NCI-H2081 (cell line): Measurements from ENCODE around the gene PA2G4.
"Not testable (repeated sequence)": the region's sequence is repeated elsewhere in the genome, so short reads cannot be mapped to it uniquely, and the experiment has no call there.

Source experiments
- DNase-seq, 2 experiments: peaks; one replicate each; lab custom pipeline; 2025; lab: John Stamatoyannopoulos, UW

The PA2G4 gene

DNA sequence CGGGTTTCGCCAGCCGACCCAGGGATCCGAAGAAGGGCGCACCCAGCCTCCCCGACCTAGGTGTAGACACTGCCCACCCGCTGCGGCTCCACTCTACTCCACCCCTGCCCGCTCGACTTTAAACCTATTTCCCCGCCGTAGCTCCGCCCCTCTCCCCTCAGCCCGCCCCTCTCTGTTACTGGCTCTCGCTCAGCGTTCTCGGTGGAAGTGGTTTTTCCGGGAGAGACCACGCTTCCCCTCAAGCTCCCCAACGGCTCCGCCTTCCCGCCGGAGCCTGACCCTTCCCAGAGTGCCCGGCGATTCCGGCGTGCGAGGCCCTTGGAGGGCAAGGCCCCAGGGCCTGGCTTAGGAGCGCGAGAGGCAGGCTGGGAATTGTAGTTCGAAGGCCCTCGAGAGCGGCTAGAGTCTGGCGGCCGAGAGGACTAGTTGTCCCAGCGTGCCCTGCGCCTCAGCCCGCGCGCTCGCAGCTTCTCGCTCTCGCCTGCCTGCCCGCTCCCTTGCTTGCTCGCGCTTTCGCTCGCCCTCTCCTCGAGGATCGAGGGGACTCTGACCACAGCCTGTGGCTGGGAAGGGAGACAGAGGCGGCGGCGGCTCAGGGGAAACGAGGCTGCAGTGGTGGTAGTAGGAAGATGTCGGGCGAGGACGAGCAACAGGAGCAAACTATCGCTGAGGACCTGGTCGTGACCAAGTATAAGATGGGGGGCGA lies at the start of gene PA2G4:
PA2G4 (plus strand) TSS at position 451 of the 706 bp plus-strand sequence; CDS start at position 630, 179 bp downstream.
- DNase-seq: peak; percentile 99

DNA sequence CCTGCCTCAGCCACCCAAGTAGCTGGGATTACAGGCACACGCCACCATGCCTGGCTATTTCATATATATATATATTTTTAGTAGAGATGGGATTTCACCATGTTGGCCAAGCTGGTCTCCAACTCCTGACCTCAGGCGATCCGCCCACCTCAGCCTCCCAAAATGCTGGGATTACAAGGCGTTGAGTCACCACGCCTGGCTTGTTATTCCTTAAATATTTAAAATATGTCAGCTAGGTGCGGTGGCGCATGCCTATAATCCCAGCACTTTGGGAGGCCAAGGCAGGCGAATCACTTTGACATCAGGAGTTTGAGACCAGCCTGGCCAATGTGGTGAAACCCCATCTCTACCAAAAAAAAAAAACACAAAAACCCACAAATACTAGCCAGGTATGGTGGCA lies 44.4 kb upstream of the PA2G4 start:
- DNase-seq: not testable (repeated sequence)

DNA sequence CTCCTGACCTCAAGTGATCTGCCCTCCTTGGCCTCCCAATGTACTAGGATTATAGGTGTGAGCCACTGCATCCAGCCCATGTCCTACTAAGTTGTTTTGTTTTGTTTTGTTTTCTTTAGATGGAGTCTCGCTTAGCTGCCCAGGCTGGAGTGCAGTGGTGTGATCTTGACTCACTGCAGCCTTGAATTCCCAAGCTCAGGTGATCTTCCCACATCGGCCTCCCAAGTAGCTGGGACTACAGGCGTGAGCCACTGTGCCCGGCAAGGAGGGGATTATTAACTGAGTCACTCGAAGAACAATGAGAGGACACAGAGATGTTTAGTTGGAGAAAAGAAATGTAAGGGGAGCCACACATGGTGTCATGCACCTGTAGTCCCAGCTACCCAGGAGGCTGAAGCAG lies 42.4 kb upstream of the PA2G4 start:
- no peak for DNase-seq

DNA sequence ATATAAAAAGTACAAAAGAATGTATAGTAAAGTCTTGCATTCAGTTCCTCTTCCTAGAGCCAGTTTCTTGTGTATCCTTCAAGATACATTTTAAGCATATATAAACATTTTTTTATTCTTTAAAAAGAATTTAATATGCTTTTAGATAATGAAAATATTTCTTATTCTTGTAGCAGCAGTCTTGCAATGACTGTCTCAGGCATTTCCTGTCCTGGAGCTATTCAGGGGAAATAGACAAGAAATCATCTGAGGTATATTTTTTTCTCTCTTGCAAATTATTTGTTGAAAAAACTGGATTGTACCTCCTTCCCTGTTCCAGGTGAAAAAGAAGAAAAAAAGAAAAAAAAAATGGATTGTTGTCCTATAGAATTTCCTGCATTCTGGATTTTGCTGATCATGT lies 41.4 kb upstream of the PA2G4 start:
- DNase-seq: no peak

DNA sequence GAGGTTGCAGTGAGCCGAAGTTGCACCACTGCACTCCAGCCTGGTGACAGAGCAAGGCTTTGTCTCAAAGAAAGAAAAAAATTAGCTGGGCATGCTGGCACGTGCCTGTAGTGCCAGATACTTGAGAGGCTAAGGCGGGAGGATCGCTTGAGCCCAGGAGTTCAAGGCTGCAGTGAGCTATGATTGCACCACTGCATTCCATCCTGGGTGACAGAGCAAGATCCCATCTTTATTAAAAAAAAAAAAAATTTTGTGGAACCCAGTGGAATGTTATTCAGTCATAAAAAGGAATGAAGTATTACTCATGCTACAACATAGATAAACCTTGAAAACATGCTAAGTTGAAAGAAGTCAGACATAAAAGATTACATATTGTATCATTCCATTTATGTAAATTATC lies 32.7 kb upstream of the PA2G4 start:
- no peak for DNase-seq

DNA sequence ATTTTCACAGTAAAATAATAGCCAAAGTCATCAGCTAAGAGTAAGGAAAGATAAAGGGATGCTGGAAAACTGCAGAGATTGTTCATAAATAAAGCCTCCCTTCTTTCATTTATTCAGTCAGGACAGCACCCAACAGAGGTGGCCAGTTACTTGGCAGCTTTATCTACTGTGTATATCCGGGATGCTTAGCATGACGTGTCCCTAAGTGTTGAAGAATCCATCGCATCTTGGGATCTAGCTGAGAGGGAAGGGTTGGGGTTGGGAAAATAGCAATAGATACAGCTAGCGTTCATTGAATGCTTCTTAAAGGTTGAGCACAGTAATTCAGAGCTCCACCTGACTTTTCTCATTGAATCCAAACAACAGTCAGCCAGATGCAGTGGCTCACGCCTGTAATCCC lies 30.0 kb upstream of the PA2G4 start:
- no peak for DNase-seq

DNA sequence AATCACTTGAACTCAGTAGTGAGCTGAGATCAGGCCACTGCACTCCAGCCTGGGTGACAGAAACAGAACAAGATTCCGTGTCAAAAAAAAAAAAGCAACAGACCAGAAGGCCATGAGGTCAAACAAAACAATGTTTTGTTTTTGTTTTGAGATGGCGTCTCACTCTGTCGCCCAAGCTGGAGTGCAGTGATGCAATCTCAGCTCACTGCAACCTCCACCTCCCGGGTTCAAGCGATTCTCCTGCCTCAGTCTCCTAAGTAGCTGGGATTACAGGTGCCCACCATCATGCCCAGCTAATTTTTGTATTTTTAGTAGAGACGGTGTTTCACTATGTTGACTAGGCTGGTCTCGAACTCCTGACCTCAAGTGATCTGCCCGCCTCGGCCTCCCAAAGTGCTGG lies 26.4 kb upstream of the PA2G4 start:
- not testable (repeated sequence) for DNase-seq

DNA sequence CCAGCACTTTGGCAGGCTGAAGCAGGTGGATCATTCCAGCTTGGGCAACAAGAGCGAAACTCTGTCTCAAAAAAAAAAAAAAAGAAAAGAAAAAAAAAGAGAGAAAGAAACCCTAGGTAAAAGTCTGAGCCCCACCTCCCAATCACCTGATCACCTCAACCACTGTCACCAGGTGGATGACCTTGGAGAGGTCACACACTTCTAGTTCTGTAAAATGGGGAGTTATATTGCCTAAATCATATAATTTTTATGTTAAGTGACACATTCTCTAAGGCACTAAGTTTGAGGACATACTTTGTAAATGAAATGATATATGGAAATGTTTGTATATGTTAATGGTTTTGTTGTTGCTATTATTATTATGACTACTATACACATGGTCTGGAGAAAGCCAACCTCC lies 25.9 kb upstream of the PA2G4 start:
- no peak for DNase-seq

DNA sequence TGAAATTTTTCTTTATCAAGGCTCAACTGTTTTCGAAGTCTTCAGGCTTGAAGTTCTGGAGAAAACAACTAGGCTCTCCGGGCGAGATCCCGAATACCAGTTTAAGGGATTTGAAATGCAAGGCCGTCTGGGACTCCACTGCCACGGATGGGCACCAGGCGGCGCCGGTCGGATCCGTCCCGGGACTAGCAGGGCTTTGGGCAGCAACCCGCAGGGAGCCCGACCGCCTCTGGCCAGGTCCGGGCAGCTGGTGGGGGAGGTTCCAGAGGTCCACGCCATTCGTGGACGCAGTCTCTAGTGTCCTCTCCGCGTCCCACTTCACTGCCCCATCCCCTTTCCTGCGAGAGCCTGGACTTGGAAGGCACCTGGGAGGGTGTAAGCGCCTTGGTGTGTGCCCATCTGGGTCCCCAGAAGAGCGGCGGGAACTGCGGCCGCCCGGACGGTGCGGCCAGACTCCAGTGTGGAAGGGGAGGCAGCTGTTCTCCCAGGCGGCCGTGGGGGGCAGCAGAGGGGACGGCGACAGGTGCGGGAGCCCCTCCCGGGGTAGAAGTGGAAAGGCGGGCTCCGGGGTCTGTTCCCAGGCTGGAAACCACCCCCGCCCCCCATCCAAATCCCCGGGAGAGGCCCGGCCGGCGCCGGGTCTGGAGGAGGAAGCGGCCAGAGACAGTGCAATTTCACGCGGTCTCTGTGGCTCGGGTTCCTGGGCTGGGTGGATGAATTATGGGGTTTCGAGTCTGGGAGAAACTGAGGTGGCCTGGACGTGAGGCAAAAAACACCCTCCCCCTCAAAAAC lies 25.2 kb upstream of the PA2G4 start:
- DNase-seq: peak; percentile 40 to 53

DNA sequence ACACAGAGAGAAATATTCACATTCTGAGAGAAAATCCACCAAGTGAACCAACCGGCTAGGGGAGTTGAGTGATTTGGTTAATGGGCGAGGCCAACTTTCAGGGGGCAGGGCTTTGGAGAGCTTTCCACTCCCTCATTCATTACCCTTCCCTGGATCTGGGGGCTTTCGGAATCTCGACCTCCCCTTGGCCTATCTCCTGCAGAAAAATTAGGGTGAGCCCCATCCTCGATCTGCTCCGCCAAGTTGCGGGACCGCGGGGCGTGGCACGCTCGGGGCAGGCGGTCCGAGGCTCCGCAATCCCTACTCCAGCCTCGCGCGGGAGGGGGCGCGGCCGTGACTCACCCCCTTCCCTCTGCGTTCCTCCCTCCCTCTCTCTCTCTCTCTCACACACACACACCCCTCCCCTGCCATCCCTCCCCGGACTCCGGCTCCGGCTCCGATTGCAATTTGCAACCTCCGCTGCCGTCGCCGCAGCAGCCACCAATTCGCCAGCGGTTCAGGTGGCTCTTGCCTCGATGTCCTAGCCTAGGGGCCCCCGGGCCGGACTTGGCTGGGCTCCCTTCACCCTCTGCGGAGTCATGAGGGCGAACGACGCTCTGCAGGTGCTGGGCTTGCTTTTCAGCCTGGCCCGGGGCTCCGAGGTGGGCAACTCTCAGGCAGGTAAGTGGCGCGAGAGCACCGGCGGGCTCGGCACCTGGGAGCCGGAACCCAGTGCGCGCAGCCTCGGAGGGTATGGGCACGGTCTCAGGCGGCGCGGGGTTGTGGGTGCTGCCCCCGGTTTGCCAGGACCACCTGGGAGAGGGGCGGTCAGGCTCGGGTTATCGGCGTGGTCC lies 24.4 kb upstream of the PA2G4 start, which contains the start of gene ERBB3:
ERBB3 (plus strand) TSS at position 443 of the 833 bp plus-strand sequence; CDS start at position 579, 136 bp downstream.
- DNase-seq: peak; percentile 26 to 39

DNA sequence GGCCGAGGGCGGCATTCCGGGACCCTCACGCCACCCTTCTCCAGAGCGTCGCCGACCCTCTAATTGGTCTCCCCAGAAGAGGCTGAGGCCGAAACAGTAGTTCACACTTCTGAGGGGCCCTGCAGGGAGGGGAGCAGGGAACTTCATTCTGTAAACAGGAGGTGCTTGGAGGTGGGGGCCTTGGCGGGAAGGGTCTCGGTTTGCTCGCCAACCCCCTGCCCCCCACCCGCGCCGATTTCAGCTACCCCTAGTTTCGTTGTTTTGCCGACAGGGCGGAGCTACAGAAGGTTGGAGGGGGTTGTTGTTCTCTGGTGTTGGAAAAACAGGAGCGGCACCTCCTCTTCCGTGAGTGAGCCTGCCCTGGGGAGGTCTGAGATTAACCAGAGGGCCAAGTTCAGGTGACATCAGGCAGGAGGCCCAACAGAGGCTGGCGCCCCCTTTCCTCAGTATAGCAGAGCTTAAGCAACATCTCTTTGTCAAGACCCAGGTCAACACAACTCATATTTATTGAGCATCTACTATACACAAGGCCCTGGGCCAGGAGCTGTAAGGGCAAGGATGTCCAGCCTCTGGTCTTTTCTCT lies 23.7 kb upstream of the PA2G4 start:
- no peak for DNase-seq

DNA sequence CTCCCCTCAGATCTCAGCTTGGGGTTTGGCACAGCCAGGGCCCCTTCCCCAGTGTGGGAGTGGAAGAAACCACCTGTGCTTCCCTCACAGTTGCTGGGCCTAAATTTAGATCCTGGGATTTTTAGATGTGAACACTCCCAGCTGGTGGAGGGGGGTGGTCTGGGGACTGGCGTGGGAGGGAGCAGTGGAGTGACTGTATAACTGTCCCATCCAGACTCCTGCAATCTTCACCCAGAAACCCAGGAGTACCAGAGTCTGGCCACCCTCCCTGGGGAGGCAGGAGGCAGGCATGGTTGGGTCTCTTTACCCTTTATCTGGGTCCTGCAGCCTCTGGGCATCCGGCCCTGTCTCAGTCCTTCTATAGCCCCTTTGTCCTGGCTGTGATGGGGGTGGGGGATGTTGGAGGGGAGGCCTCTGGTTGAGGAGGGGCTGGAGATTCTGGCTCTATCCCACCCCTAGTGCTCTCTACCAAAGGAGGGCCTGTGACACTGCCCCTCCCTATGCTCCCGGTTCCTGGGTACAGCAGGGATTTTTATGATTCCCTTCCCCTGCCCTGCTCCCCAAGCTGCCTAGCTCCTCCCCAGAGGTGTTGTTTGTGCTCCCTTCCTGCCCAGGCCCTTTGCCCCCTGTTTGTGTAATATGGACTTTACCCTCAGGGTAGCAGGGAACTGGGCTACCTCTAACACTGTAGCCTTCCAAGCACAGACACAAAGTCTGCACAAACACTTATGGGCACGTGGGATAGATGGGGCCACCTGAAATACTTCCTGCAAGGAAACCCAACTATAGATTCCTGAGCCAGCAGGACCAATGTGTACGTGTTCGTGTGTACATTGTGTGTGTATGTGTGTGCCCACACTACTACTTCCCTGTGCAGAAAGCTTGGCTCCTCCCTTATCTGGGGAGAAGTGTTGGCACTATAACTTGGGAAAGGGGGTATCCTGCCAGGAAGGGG lies 22.7 kb upstream of the PA2G4 start:
- DNase-seq: no peak

DNA sequence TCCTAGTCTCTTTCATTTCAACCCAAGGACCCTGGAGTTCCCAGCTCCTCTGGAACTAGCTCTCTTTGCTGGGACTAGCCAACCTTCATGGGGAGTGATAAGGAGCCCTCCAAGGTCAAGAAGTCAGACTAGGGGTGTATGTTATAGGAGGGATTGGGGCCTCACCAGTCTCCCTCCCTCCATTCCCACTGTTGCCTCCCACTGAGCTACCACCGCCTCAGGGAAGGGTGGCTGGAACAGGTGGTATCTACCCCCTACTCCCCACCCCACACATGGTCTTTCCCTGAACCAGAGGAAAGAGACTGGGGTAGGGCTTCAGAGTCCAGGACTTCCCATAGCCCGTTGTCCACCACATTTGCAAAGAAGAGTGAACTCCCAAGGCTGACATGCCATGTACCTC lies 22.0 kb upstream of the PA2G4 start:
- no peak for DNase-seq

DNA sequence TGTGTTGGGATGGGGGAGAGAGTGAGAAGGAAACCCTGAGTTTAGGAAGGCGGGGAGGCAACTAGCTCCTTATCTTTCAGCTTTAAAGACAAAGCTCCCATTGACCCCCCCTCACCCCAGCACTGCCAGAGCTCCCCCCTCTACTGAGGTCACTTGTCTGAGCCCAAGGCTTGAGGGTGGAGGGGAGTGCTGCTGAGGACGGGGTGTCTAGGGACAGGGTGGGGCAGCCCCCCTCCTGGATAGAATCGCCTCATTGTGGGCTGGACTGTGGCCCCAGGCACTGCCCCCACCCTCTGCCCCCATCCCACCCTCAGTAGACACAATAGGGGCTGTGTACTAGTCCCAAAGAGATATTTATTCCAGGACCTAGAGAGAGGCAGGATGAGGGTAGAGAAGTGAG lies 21.4 kb upstream of the PA2G4 start:
- DNase-seq: no peak

DNA sequence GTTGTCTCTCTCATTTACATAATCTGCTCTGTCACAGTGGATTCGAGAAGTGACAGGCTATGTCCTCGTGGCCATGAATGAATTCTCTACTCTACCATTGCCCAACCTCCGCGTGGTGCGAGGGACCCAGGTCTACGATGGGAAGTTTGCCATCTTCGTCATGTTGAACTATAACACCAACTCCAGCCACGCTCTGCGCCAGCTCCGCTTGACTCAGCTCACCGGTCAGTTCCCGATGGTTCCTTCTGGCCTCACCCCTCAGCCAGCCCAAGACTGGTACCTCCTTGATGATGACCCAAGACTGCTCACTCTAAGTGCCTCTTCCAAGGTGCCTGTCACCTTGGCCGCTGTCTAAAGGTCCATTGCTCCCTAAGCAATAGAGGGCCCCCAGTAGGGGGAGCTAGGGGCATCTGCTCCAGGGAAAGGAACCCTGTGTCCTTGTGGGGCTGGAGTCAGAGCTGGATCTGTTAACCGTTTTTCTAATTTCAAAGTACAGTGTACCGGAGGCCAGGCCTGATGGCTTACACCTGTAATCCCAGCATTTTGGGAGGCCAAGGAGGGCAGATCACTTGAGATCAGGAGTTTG lies 19.3 kb upstream of the PA2G4 start:
- DNase-seq: no peak

DNA sequence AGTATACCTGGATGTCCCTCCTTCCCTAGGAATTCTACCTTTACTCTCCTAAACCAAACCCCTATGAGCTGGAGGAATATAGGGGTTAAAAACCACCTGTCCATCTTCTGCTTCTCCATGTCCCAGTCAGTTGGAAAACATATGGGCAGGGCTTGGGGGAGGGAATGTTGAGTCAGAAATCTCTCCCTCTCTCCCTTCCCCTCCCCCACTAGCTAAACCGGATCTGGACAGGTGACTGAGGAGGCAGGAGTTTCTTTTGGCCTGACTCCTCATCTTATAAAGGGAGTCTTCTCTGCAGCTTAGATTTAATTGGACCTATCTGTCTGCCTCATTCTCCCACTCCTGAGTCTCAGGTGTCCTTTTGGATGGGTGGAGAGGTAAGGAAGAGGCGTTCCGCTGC lies 18.3 kb upstream of the PA2G4 start:
- no peak for DNase-seq

DNA sequence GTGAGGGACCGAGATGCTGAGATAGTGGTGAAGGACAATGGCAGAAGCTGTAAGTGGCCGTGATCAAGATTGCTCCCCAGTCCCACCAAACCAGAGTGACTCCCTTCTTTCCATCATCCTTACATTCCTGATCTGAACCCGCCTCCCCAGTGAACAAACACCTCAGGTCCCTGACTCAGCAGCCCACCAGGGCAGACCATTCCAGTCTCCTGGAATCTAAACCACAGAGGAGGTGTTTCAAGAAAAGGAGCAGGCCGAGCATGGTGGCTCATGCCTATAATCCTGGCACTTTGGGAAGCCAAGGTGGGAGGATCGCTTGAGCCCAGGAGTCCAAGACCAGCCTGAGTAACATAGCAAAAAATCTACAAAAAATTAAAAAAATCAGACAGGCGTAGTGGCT lies 17.8 kb upstream of the PA2G4 start:
- no peak for DNase-seq

DNA sequence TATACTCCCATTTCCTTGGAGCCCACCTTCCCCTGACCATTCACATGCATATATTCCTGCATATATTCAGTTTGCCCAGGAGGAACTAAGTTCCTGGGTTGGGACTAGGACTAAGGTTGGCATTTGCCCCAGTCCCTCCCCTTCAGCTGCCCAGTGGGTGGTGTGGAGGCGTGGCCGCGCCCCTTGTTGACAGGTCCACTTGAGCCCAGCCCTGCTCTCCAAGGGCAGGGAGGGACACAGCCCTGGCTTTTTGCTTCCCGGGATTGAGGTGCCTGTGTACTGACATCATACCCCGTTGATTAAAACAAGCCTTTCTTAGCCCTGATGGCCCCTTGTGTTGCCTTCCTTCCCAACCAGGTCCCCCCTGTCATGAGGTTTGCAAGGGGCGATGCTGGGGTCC lies 17.1 kb upstream of the PA2G4 start:
- no peak for DNase-seq

DNA sequence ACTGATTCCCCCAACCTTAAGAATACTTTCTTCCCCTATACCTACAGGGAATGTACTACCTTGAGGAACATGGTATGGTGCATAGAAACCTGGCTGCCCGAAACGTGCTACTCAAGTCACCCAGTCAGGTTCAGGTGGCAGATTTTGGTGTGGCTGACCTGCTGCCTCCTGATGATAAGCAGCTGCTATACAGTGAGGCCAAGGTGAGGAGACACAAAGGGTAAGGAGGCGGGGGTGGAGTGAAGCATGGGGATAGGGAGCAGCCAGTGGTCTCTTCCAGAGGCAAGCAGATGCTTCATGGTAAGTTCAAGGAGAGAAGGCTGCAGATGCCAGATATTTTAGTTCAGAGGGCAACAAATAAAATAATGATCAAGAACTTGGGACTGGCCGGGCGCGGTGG lies 6.6 kb upstream of the PA2G4 start:
- no peak for DNase-seq

DNA sequence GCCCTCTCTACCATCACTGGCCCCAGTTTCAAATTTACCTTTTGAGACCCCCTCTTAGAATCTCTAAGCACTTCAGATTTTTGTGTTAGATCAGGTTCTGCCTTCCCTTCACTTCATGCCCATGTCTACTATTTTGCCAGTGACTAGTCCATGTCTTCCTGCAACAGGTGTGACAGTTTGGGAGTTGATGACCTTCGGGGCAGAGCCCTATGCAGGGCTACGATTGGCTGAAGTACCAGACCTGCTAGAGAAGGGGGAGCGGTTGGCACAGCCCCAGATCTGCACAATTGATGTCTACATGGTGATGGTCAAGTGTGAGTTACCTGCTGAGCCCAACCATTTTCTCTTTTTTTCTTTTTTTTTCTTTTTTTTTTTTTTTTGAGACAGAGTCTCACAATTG lies 5.8 kb upstream of the PA2G4 start:
- no peak for DNase-seq

DNA sequence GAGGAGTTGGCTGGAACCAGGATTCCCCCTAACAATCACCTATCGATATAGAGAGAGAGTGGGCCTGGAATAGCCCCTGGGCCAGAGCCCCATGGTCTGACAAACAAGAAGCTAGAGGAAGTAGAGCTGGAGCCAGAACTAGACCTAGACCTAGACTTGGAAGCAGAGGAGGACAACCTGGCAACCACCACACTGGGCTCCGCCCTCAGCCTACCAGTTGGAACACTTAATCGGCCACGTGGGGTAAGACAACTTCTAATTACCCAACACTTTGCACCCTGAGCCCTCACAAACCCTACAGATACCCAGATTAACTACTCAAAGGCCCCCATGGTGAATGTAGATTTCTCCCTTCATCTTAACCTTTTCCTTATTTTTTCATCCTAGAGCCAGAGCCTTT lies 4.6 kb upstream of the PA2G4 start:
- no peak for DNase-seq
